ENCODE measurements around the gene CDK5RAP2. TPM values are rescaled to one million over a fixed set of nuclear protein-coding genes. Genes with fewer than 3 reads are reported as not detected.

The CDK5RAP2 gene
- total and polyA plus RNA-seq, 2 experiments from 2014 or later = 52.6 to 77.0 TPM

GRCh38 chr9:120375316-120375715, 204.7 kb downstream of the CDK5RAP2 start:
- H4K20me1 ChIP-seq (ENCODE audit: insufficient read depth) = no peaks in the 10 kb centered on the region
- no peaks in the 10 kb centered on the region for H3K27me3 ChIP-seq (replicated peaks; ENCODE audit: insufficient read depth)
- H3K79me2 ChIP-seq (ENCODE audit: insufficient read depth) = no peaks in the 10 kb centered on the region
- no peaks in the 10 kb centered on the region for H3K4me1 ChIP-seq (ENCODE audit: insufficient read depth)
- no peak for DNase-seq
- H3K9me2 ChIP-seq (ENCODE audit: insufficient read depth) = no peaks in the 10 kb centered on the region
- H3K36me3 ChIP-seq (ENCODE audit: low read depth) = no peaks in the 10 kb centered on the region
- H2AFZ ChIP-seq = no peak overlapping the region
- H3F3A ChIP-seq (ENCODE audit: insufficient read depth) = no peaks in the 10 kb centered on the region
- TF ChIP-seq EZH2phosphoT487 (IDR thresholded peaks at IDR 0.05; ENCODE audit: insufficient read depth, low read depth) = no peak
- no peak for TF ChIP-seq EZH2 (IDR thresholded peaks at IDR 0.05; ENCODE audit: insufficient read depth, poor library complexity, severe bottlenecking)
- H3K9ac ChIP-seq = no peak overlapping the region
- H3K4me2 ChIP-seq (ENCODE audit: unreplicated experiment) = no peak overlapping the region
- in situ Hi-C loops (cut with MboI) = no loop called here
- no peak overlapping the region for H3K4me3 ChIP-seq
- no peak overlapping the region for H3K27ac ChIP-seq
- 85 to 90% methylated on average over 4 of the region's 4 CpGs for WGBS, 2 experiments (ENCODE audit: low coverage in 1 of 2, low lambda C conversion rate in 2 of 2, missing lambda C conversion rate in 2 of 2)
- H3K9me3 ChIP-seq (ENCODE audit: low read depth) = no peaks in the 10 kb centered on the region

GRCh38 chr9:120374817-120375216, 205.2 kb downstream of the CDK5RAP2 start:
- WGBS, 2 experiments (ENCODE audit: low coverage in 1 of 2, low lambda C conversion rate in 2 of 2, missing lambda C conversion rate in 2 of 2) = 89 to 91% methylated on average over 14 of the region's 14 CpGs
- no peak overlapping the region for H3K4me2 ChIP-seq (ENCODE audit: unreplicated experiment)
- peaks cover 4% of the 10 kb centered on the region; the same call in 1 of the 2 replicates for H3K4me1 ChIP-seq (ENCODE audit: insufficient read depth)
- no peaks in the 10 kb centered on the region for H4K20me1 ChIP-seq (ENCODE audit: insufficient read depth)
- no peak overlapping the region for H3K4me3 ChIP-seq
- TF ChIP-seq EZH2phosphoT487 (IDR thresholded peaks at IDR 0.05; ENCODE audit: insufficient read depth, low read depth) = no peak
- no peak for TF ChIP-seq EZH2 (IDR thresholded peaks at IDR 0.05; ENCODE audit: insufficient read depth, poor library complexity, severe bottlenecking)
- no peak overlapping the region for H2AFZ ChIP-seq
- H3K27ac ChIP-seq = no peak overlapping the region
- in situ Hi-C loops (cut with MboI) = no loop called here
- H3K9ac ChIP-seq = no peak overlapping the region
- no peaks in the 10 kb centered on the region for H3K27me3 ChIP-seq (replicated peaks; ENCODE audit: insufficient read depth)
- H3K9me3 ChIP-seq (ENCODE audit: low read depth) = no peaks in the 10 kb centered on the region
- no peak for DNase-seq
- H3K36me3 ChIP-seq (ENCODE audit: low read depth) = no peaks in the 10 kb centered on the region
- H3F3A ChIP-seq (ENCODE audit: insufficient read depth) = no peaks in the 10 kb centered on the region
- H3K79me2 ChIP-seq (ENCODE audit: insufficient read depth) = no peaks in the 10 kb centered on the region
- H3K9me2 ChIP-seq (ENCODE audit: insufficient read depth) = no peaks in the 10 kb centered on the region

GRCh38 chr9:120374239-120374638, 205.7 kb downstream of the CDK5RAP2 start:
- Histone ChIP-seq H4K20me1 (ENCODE audit: insufficient read depth) (no peaks in the 10 kb centered on the region), H3K9me2 (ENCODE audit: insufficient read depth) (no peaks in the 10 kb centered on the region), H3K4me2 (ENCODE audit: unreplicated experiment) (no peak overlapping the region), H3K27ac (no peak overlapping the region), H3K9me3 (ENCODE audit: low read depth) (no peaks in the 10 kb centered on the region), H3K27me3 (replicated peaks; ENCODE audit: insufficient read depth) (no peaks in the 10 kb centered on the region), H3F3A (ENCODE audit: insufficient read depth) (no peaks in the 10 kb centered on the region), H3K36me3 (ENCODE audit: low read depth) (no peaks in the 10 kb centered on the region), H3K79me2 (ENCODE audit: insufficient read depth) (no peaks in the 10 kb centered on the region), H2AFZ (no peak overlapping the region), H3K9ac (no peak overlapping the region), H3K4me3 (no peak overlapping the region), H3K4me1 (ENCODE audit: insufficient read depth) (peaks cover 9% of the 10 kb centered on the region; the same call in 1 of the 2 replicates)
- TF ChIP-seq EZH2 (IDR thresholded peaks at IDR 0.05; ENCODE audit: insufficient read depth, poor library complexity, severe bottlenecking) (no peak), EZH2phosphoT487 (IDR thresholded peaks at IDR 0.05; ENCODE audit: insufficient read depth, low read depth) (no peak)
- no peak for DNase-seq
- in situ Hi-C loops (cut with MboI) = no loop called here
- 100% methylated on average over 1 of the region's 1 CpG for WGBS, 2 experiments (ENCODE audit: low coverage in 1 of 2, low lambda C conversion rate in 2 of 2, missing lambda C conversion rate in 2 of 2)

GRCh38 chr9:120372040-120372439, 207.9 kb downstream of the CDK5RAP2 start:
- no peak overlapping the region for H3K27ac ChIP-seq
- in situ Hi-C loops (cut with MboI) = no loop called here
- no peak for DNase-seq
- TF ChIP-seq EZH2phosphoT487 (IDR thresholded peaks at IDR 0.05; ENCODE audit: insufficient read depth, low read depth) (no peak), EZH2 (IDR thresholded peaks at IDR 0.05; ENCODE audit: insufficient read depth, poor library complexity, severe bottlenecking) (no peak)
- H3K79me2 ChIP-seq (ENCODE audit: insufficient read depth) = no peaks in the 10 kb centered on the region
- WGBS, 2 experiments (ENCODE audit: low coverage in 1 of 2, low lambda C conversion rate in 2 of 2, missing lambda C conversion rate in 2 of 2) = 41 to 53% methylated on average over 2 of the region's 2 CpGs
- H3F3A ChIP-seq (ENCODE audit: insufficient read depth) = peaks cover under 1% of the 10 kb centered on the region; the same call in 1 of the 2 replicates
- H3K9me3 ChIP-seq (ENCODE audit: low read depth) = no peaks in the 10 kb centered on the region
- H3K4me3 ChIP-seq = no peak overlapping the region
- H3K4me1 ChIP-seq (ENCODE audit: insufficient read depth) = peaks cover 9% of the 10 kb centered on the region; the same call in 1 of the 2 replicates
- H2AFZ ChIP-seq = no peak overlapping the region
- no peaks in the 10 kb centered on the region for H3K9me2 ChIP-seq (ENCODE audit: insufficient read depth)
- no peaks in the 10 kb centered on the region for H3K27me3 ChIP-seq (replicated peaks; ENCODE audit: insufficient read depth)
- no peak overlapping the region for H3K4me2 ChIP-seq (ENCODE audit: unreplicated experiment)
- H3K36me3 ChIP-seq (ENCODE audit: low read depth) = no peaks in the 10 kb centered on the region
- H3K9ac ChIP-seq = no peak overlapping the region
- H4K20me1 ChIP-seq (ENCODE audit: insufficient read depth) = no peaks in the 10 kb centered on the region
